Eye (tissue), 1 donor: Measurements from ENCODE around the gene LTK.

Experiments used
- DNase-seq: peaks from one replicate; pipeline ENCODE4 v3.0.0-alpha.2; 2015

LTK gene

GRCh38 chr15:41523097-41523496 lies 9.5 kb upstream of the LTK start:
- DNase-seq = no peak

- DNase-seq = no peak
These were observed 8.0 kb upstream of the LTK start for GRCh38 chr15:41521614-41522013.

- DNase-seq = no peak
These were observed 7.0 kb upstream of the LTK start for GRCh38 chr15:41520636-41521035.

GRCh38 chr15:41517895-41518449 lies 4.3 kb upstream of the LTK start:
- DNase-seq = no peak

GRCh38 chr15:41512940-41513505 lies 604 bp downstream of the LTK start:
- DNase-seq = peak; percentile 63

- no peak for DNase-seq
These were observed 1.1 kb downstream of the LTK start for GRCh38 chr15:41512512-41512939.

GRCh38 chr15:41511899-41512369 lies 1.7 kb downstream of the LTK start:
- peak; percentile 50 for DNase-seq

- no peak for DNase-seq
These were observed 2.2 kb downstream of the LTK start for GRCh38 chr15:41511331-41511898.

GRCh38 chr15:41510728-41511127 lies 2.9 kb downstream of the LTK start:
- peak; percentile 20 for DNase-seq

GRCh38 chr15:41507820-41508290 lies 5.8 kb downstream of the LTK start:
- no peak for DNase-seq

- no peak for DNase-seq
These were observed 6.8 kb downstream of the LTK start for GRCh38 chr15:41506796-41507341.

- no peak for DNase-seq
These were observed 7.9 kb downstream of the LTK start for GRCh38 chr15:41505776-41506175.

GRCh38 chr15:41504751-41505492 lies 8.7 kb downstream of the LTK start:
- no peak for DNase-seq

- no peak for DNase-seq
These were observed 10.0 kb downstream of the LTK start for GRCh38 chr15:41503669-41504010.

- DNase-seq = peak; percentile 35
These were observed 10.6 kb downstream of the LTK start for GRCh38 chr15:41502795-41503668.

- peak; percentile 59 for DNase-seq
These were observed 11.5 kb downstream of the LTK start for GRCh38 chr15:41501931-41502794.

- DNase-seq = peak; percentile 76
These were observed 12.3 kb downstream of the LTK start for GRCh38 chr15:41501191-41501917.

GRCh38 chr15:41499109-41499851 lies 14.3 kb downstream of the LTK start:
- peak; percentile 21 for DNase-seq

GRCh38 chr15:41498657-41499056 lies 15.0 kb downstream of the LTK start:
- DNase-seq = no peak
